Thyroid gland (tissue), 4 donors: ENCODE measurements around the gene ADORA2B. TPM values are rescaled to one million over a fixed set of nuclear protein-coding genes. Genes with fewer than 3 reads are reported as not detected.

ENCODE experiments used
- DNase-seq, 2 donors: peaks; one replicate each; pipeline ENCODE4 v3.0.0-alpha.2; 2019
- H3K27ac ChIP-seq, 3 donors: fragments of 200-600 bp; sonication (generic); 1 replicate in 2 of 3; 2 replicates in 1 of 3; pipeline ENCODE4 v1.5.1; 2016 to 2019; ENCODE audit warnings: mild to moderate bottlenecking in 1 of 3, moderate library complexity in 1 of 3
- H3K27me3 ChIP-seq: fragments of 200-600 bp; sonication (generic); one replicate; pipeline ENCODE4 v1.5.1; 2019
- H3K36me3 ChIP-seq, 2 donors: fragments of 200-600 bp; sonication (generic); one replicate each; pipeline ENCODE4 v1.5.1; 2016 to 2019
- H3K4me1 ChIP-seq, 2 donors: fragments of 200-600 bp; sonication (generic); one replicate each; pipeline ENCODE4 v1.5.1; 2017 to 2019
- H3K4me3 ChIP-seq, 3 donors: fragments of 200-600 bp; sonication (generic); replicated peaks in 1 of 3; 1 replicate in 2 of 3; 2 replicates in 1 of 3; pipeline ENCODE4 v1.5.1; 2016; ENCODE audit warnings: mild to moderate bottlenecking in 1 of 3
- H3K9me3 ChIP-seq: fragments of 200-600 bp; sonication (generic); one replicate; pipeline ENCODE4 v1.5.1; 2017
- POLR2A ChIP-seq, 2 donors: fragments of 450-650 bp; IDR thresholded peaks; one replicate each; pipeline ENCODE4 v1.6.1; 2017; ENCODE audit warnings: antibody characterized with exemption in 2 of 2, mild to moderate bottlenecking in 2 of 2, moderate library complexity in 1 of 2
- WGBS, 2 donors: methylation state at CpG; one replicate each; pipeline ENCODE4 v1.1.5; 2017; 5-methylcytosine and 5-hydroxymethylcytosine counted together
- intact Hi-C: fragments of 100-400 bp; cut with DNase I; formaldehyde crosslinking; loops from one replicate; pipeline ENCODE4 v1.15.1; 2023
- total RNA-seq, 4 donors: library from RNA; depleted of rRNA; stranded (reverse); fragments of >200 nt; gene quantifications; one replicate each; pipeline ENCODE4 v1.2.3, GENCODE V29; 2016
- TF ChIP-seq, protein P1 (sequence below), 6 experiments: fragments of 200-600 bp in 3 of 6; fragments of 450-650 bp in 3 of 6; sonication (generic) in 3 of 6; IDR thresholded peaks; one replicate each; pipeline ENCODE4 v1.5.1; 2016 to 2019; ENCODE audit warnings: antibody characterized with exemption in 6 of 6, mild to moderate bottlenecking in 2 of 6, inconsistent platforms in 1 of 6, moderate library complexity in 1 of 6

The ADORA2B gene
- total RNA-seq, 4 donors from 2014 or later = not detected

DNA sequence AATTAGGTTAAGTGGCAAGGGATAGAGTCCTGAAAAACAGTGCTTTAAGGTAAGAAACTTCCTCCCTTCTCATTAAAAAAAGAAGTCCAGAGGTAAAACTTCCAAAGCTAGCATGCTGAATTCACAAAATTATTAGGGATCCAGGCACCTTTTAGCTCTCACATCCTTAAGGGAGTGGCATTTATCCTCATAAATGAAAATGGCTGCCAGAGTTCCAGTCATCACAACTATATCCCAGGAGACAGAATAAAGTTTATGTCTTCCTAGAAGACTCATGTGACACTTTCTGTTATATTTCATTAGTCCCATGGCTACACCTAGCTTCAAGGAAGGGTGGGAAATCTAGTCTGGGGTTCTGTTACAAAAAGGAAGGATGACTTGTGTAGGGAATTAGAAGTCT is 23.3 kb upstream of the ADORA2B start:
- Histone ChIP-seq H3K4me3 (no peak overlapping the region), H3K36me3 (no peaks in the 10 kb centered on the region), H3K9me3 (no peaks in the 10 kb centered on the region), H3K4me1 (peaks cover 0 to 8% of the 10 kb centered on the region in 2 donors), H3K27me3 (no peaks in the 10 kb centered on the region), H3K27ac (no peak overlapping the region)
- no peak for DNase-seq
- no peak for TF ChIP-seq POLR2A (IDR thresholded peaks at IDR 0.05)
- TF ChIP-seq, protein P1, sequence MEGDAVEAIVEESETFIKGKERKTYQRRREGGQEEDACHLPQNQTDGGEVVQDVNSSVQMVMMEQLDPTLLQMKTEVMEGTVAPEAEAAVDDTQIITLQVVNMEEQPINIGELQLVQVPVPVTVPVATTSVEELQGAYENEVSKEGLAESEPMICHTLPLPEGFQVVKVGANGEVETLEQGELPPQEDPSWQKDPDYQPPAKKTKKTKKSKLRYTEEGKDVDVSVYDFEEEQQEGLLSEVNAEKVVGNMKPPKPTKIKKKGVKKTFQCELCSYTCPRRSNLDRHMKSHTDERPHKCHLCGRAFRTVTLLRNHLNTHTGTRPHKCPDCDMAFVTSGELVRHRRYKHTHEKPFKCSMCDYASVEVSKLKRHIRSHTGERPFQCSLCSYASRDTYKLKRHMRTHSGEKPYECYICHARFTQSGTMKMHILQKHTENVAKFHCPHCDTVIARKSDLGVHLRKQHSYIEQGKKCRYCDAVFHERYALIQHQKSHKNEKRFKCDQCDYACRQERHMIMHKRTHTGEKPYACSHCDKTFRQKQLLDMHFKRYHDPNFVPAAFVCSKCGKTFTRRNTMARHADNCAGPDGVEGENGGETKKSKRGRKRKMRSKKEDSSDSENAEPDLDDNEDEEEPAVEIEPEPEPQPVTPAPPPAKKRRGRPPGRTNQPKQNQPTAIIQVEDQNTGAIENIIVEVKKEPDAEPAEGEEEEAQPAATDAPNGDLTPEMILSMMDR (IDR thresholded peaks at IDR 0.05) = no peak
- intact Hi-C loops = no loop called here

DNA sequence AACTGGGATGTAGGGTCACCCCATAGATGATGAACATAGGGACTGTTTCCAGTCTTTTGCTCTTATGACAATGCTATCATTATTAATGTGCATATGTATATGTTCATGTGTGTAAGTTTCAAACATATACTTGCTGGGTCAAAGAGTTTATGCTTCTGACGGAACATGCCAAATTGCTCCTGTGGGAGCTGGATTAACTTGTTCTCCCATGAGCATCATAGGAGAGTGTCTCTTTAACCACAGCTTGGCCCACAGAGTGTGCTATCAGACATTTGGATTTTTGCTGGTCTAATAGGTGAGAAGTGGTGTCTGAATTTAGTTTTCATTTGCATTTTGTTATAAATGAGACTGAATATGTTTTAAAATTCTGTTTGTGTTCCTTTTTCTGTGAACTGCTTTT is 22.3 kb upstream of the ADORA2B start:
- Histone ChIP-seq H3K36me3 (no peaks in the 10 kb centered on the region), H3K27me3 (no peaks in the 10 kb centered on the region), H3K27ac (no peak overlapping the region), H3K4me3 (no peak overlapping the region), H3K4me1 (peaks cover 0 to 3% of the 10 kb centered on the region in 2 donors), H3K9me3 (no peaks in the 10 kb centered on the region)
- intact Hi-C loops = no loop called here
- no peak for DNase-seq
- no peak for TF ChIP-seq POLR2A (IDR thresholded peaks at IDR 0.05)
- TF ChIP-seq, protein P1 (IDR thresholded peaks at IDR 0.05) = no peak
- WGBS, 2 donors = 73 to 90% methylated on average over 1 of the region's 1 CpG

GRCh38 chr17:15926039-15926740 is 18.7 kb upstream of the ADORA2B start:
- intact Hi-C loops = no loop called here

DNA sequence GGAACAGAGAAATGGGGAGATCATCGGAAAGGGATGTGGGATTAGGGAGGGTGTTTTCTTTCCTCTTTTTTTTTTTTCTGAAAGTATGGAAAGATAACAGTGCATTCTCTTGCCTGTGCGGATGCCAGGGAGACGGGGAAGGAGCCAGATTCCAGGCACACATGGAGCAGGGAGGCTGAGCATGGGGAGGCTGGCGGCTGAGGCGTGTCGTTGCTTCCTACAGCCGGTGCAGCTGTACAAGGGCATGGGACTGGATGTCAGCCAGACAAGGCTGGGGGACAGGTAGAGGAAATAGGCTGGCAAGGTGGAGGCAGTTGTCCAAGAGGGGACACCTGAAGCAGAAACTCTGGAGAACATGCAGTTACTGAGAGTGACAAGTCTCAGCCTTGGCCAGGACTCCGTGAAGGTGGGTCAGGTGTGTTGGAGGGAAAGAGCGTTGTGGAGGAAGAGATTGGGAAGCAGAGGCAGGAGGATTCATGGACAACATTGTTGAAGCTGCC is 16.6 kb upstream of the ADORA2B start:
- no peak overlapping the region for H3K4me3 ChIP-seq
- H3K9me3 ChIP-seq = no peaks in the 10 kb centered on the region
- no peak for DNase-seq
- intact Hi-C loops = no loop called here
- no peaks in the 10 kb centered on the region for H3K4me1 ChIP-seq
- H3K36me3 ChIP-seq = no peaks in the 10 kb centered on the region
- TF ChIP-seq POLR2A (IDR thresholded peaks at IDR 0.05) = no peak
- TF ChIP-seq, protein P1 (IDR thresholded peaks at IDR 0.05) = no peak
- H3K27me3 ChIP-seq = no peaks in the 10 kb centered on the region
- H3K27ac ChIP-seq = no peak overlapping the region
- 55 to 64% methylated on average over 9 of the region's 9 CpGs for WGBS, 2 donors

More at GRCh38 chr17:15926039-15926740, 18.7 kb upstream of the ADORA2B start:
- H3K27me3 ChIP-seq = no peaks in the 10 kb centered on the region
- no peak for TF ChIP-seq POLR2A (IDR thresholded peaks at IDR 0.05)
- TF ChIP-seq, protein P1 (IDR thresholded peaks at IDR 0.05) = no peak
- no peak overlapping the region for H3K27ac ChIP-seq
- WGBS, 2 donors = 84 to 85% methylated on average over 9 of the region's 9 CpGs
- no peaks in the 10 kb centered on the region for H3K9me3 ChIP-seq
- H3K36me3 ChIP-seq = no peaks in the 10 kb centered on the region
- H3K4me3 ChIP-seq = no peak overlapping the region
- no peaks in the 10 kb centered on the region for H3K4me1 ChIP-seq
- DNase-seq = no peak

GRCh38 chr17:15929941-15930340 is 15.0 kb upstream of the ADORA2B start:
- no peak overlapping the region for H3K4me3 ChIP-seq
- no peak overlapping the region for H3K27ac ChIP-seq
- TF ChIP-seq, protein P1 (IDR thresholded peaks at IDR 0.05) = no peak
- TF ChIP-seq POLR2A (IDR thresholded peaks at IDR 0.05) = no peak
- H3K9me3 ChIP-seq = no peaks in the 10 kb centered on the region
- intact Hi-C loops = no loop called here
- H3K4me1 ChIP-seq = no peaks in the 10 kb centered on the region
- no peak for DNase-seq
- H3K36me3 ChIP-seq = no peaks in the 10 kb centered on the region
- WGBS, 2 donors = 71 to 75% methylated on average over 4 of the region's 4 CpGs
- no peaks in the 10 kb centered on the region for H3K27me3 ChIP-seq
